Jurkat, Clone E6-1 (cell line): ENCODE measurements around the gene PSMA2. TPM values are rescaled to one million over a fixed set of nuclear protein-coding genes. Genes with fewer than 3 reads are reported as not detected.

Experiments used
- DNase-seq: peaks from one replicate; pipeline ENCODE4 v3.0.0-alpha.2; 2011; ENCODE audit warnings: low read depth, low spot score
- H3K4me3 ChIP-seq: 2 replicates; pipeline ENCODE4 v1.5.1; 2011; ENCODE audit warnings: mild to moderate bottlenecking, low read length, control low read depth, moderate library complexity
- polyA plus RNA-seq: library from polyadenylated mRNA; unstranded; fragments of >200 nt; gene quantifications from one replicate; pipeline ENCODE4 v1.2.1, GENCODE V29; 2012; ENCODE audit warnings: missing spikeins; ENCODE audit not compliant: insufficient read length, insufficient read depth

Gene PSMA2
- polyA plus RNA-seq, result 233 TPM

GRCh38 chr7:42931834-42932651, at the start of gene PSMA2, which contains the start of gene MRPL32:
TSS of gene PSMA2 (minus strand) at chr7:42932174. CDS start at chr7:42932158, 16 bp downstream.
TSS of gene MRPL32 (plus strand) at chr7:42932376. CDS start at chr7:42932387, 11 bp downstream.
- peak; percentile 96 for DNase-seq

GRCh38 chr7:42981601-42982000, 49.6 kb upstream of the PSMA2 start:
- DNase-seq, result no peak
- no peak overlapping the region for H3K4me3 ChIP-seq

More at GRCh38 chr7:42931834-42932651, at the start of gene PSMA2, which contains the start of gene MRPL32:
- peak within 1 kb of the TSS; percentile 93 for H3K4me3 ChIP-seq

GRCh38 chr7:42980514-42980913, 48.5 kb upstream of the PSMA2 start:
- no peak overlapping the region for H3K4me3 ChIP-seq
- no peak for DNase-seq

- no peak for DNase-seq
Measured at GRCh38 chr7:42980084-42980483, 48.1 kb upstream of the PSMA2 start.

GRCh38 chr7:42978496-42978895, 46.5 kb upstream of the PSMA2 start:
- no peak overlapping the region for H3K4me3 ChIP-seq
- DNase-seq, result no peak

More at GRCh38 chr7:42980084-42980483, 48.1 kb upstream of the PSMA2 start:
- no peak overlapping the region for H3K4me3 ChIP-seq

GRCh38 chr7:42976371-42976770, 44.4 kb upstream of the PSMA2 start:
- H3K4me3 ChIP-seq, result no peak overlapping the region
- no peak for DNase-seq

- no peak for DNase-seq
- no peak overlapping the region for H3K4me3 ChIP-seq
Measured at GRCh38 chr7:42972699-42973500, 40.9 kb upstream of the PSMA2 start.

- no peak overlapping the region for H3K4me3 ChIP-seq
- no peak for DNase-seq
Measured at GRCh38 chr7:42967391-42967790, 35.4 kb upstream of the PSMA2 start.

- H3K4me3 ChIP-seq, result no peak overlapping the region
- DNase-seq, result no peak
Measured at GRCh38 chr7:42964849-42965805, 33.2 kb upstream of the PSMA2 start.

GRCh38 chr7:42964293-42964692, 32.3 kb upstream of the PSMA2 start:
- H3K4me3 ChIP-seq, result no peak overlapping the region
- no peak for DNase-seq

- no peak overlapping the region for H3K4me3 ChIP-seq
- DNase-seq, result no peak
Measured at GRCh38 chr7:42961170-42961569, 29.2 kb upstream of the PSMA2 start.

- no peak overlapping the region for H3K4me3 ChIP-seq
- DNase-seq, result no peak
Measured at GRCh38 chr7:42960762-42961161, 28.8 kb upstream of the PSMA2 start.

GRCh38 chr7:42959549-42959948, 27.6 kb upstream of the PSMA2 start:
- H3K4me3 ChIP-seq, result no peak overlapping the region
- no peak for DNase-seq

- no peak for DNase-seq
- H3K4me3 ChIP-seq, result no peak overlapping the region
Measured at GRCh38 chr7:42956062-42956461, 24.1 kb upstream of the PSMA2 start.

- no peak for DNase-seq
- H3K4me3 ChIP-seq, result no peak overlapping the region
Measured at GRCh38 chr7:42953994-42954393, 22.0 kb upstream of the PSMA2 start.

- DNase-seq, result no peak
- H3K4me3 ChIP-seq, result no peak overlapping the region
Measured at GRCh38 chr7:42952328-42952727, 20.4 kb upstream of the PSMA2 start.

GRCh38 chr7:42950417-42950816, 18.4 kb upstream of the PSMA2 start:
- DNase-seq, result no peak
- no peak overlapping the region for H3K4me3 ChIP-seq

GRCh38 chr7:42947521-42947920, 15.5 kb upstream of the PSMA2 start:
- no peak for DNase-seq

GRCh38 chr7:42946627-42946950, 14.6 kb upstream of the PSMA2 start:
- H3K4me3 ChIP-seq, result no peak overlapping the region
- no peak for DNase-seq

More at GRCh38 chr7:42947521-42947920, 15.5 kb upstream of the PSMA2 start:
- H3K4me3 ChIP-seq, result no peak overlapping the region
